ENCODE measurements around the gene SPOP. TPM values are rescaled to one million over a fixed set of nuclear protein-coding genes. Genes with fewer than 3 reads are reported as not detected.

The SPOP gene
- total RNA-seq, 2 experiments from 2014 or later = 66.9 to 69.2 TPM

GRCh38 chr17:49565948-49566491 is 111.9 kb downstream of the SPOP start:
- peak; percentile 43 for DNase-seq
- H3K4me3 Mint-ChIP-seq = peak overlapping the region; percentile 10
- H3K27ac Mint-ChIP-seq = no peak overlapping the region

GRCh38 chr17:49564638-49565037 is 113.3 kb downstream of the SPOP start:
- Mint-ChIP-seq H3K9me3 (no peaks in the 10 kb centered on the region), H3K36me3 (ENCODE audit: low read depth) (no peaks in the 10 kb centered on the region), H3K4me1 (ENCODE audit: low read depth) (peaks cover 15% of the 10 kb centered on the region), H3K27me3 (ENCODE audit: low read depth) (no peaks in the 10 kb centered on the region), H3K4me3 (no peak overlapping the region), H3K27ac (no peak overlapping the region)
- intact Hi-C loops (cut with micrococcal nuclease) = no loop called here
- DNase-seq = no peak
- CTCF ChIA-PET = interaction anchor here (0.6 to 3.0 kb wide), 5 partner anchors 8 to 438 kb away, joined by 3 to 33 read pairs (median 4); no protein-coding TSS in a partner anchor

More at GRCh38 chr17:49565948-49566491, 111.9 kb downstream of the SPOP start:
- CTCF ChIA-PET = interaction anchor here (0.7 to 3.0 kb wide), 8 partner anchors 9 to 433 kb away, joined by 3 to 33 read pairs (median 4); partner anchors contain the start of genes FAM117A and SLC35B1
- Mint-ChIP-seq H3K36me3 (ENCODE audit: low read depth) (no peaks in the 10 kb centered on the region), H3K4me1 (ENCODE audit: low read depth) (peaks cover 15% of the 10 kb centered on the region), H3K27me3 (ENCODE audit: low read depth) (peaks cover 4% of the 10 kb centered on the region), H3K9me3 (no peaks in the 10 kb centered on the region)
- intact Hi-C loops (cut with micrococcal nuclease) = loop anchor here (1.0 kb wide), 1 partner anchor 432 kb away; no protein-coding TSS in a partner anchor

GRCh38 chr17:49557312-49558024 is 120.4 kb downstream of the SPOP start:
- Mint-ChIP-seq H3K4me3 (no peak overlapping the region), H3K27ac (no peak overlapping the region), H3K4me1 (ENCODE audit: low read depth) (peaks cover 5% of the 10 kb centered on the region), H3K27me3 (ENCODE audit: low read depth) (peaks cover 2% of the 10 kb centered on the region), H3K9me3 (no peaks in the 10 kb centered on the region), H3K36me3 (ENCODE audit: low read depth) (no peaks in the 10 kb centered on the region)
- peak; percentile 64 for DNase-seq
- intact Hi-C loops (cut with micrococcal nuclease) = loop anchor here (1.0 to 5.0 kb wide), 3 partner anchors 35 to 294 kb away; no protein-coding TSS in a partner anchor
- CTCF ChIA-PET = interaction anchor here (0.6 to 5.0 kb wide), 43 partner anchors 8 to 440 kb away, joined by 3 to 103 read pairs (median 6); partner anchors contain the start of genes NGFR, NXPH3, PHB1 and SLC35B1

- Mint-ChIP-seq H3K4me3 (no peak overlapping the region), H3K27me3 (ENCODE audit: low read depth) (peaks cover 2% of the 10 kb centered on the region), H3K4me1 (ENCODE audit: low read depth) (peaks cover 5% of the 10 kb centered on the region), H3K9me3 (no peaks in the 10 kb centered on the region), H3K36me3 (ENCODE audit: low read depth) (no peaks in the 10 kb centered on the region), H3K27ac (no peak overlapping the region)
- peak; percentile 87 for DNase-seq
- CTCF ChIA-PET = interaction anchor here (0.6 to 5.0 kb wide), 61 partner anchors 9 to 441 kb away, joined by 3 to 103 read pairs (median 4); partner anchors contain the start of genes NGFR, PHB1 and SLC35B1
- intact Hi-C loops (cut with micrococcal nuclease) = loop anchor here (1.0 to 5.0 kb wide), 6 partner anchors 12 to 239 kb away; no protein-coding TSS in a partner anchor
These were observed 121.5 kb downstream of the SPOP start for GRCh38 chr17:49556223-49556943.

- Mint-ChIP-seq H3K9me3 (no peaks in the 10 kb centered on the region), H3K27me3 (ENCODE audit: low read depth) (peaks cover 2% of the 10 kb centered on the region), H3K36me3 (ENCODE audit: low read depth) (no peaks in the 10 kb centered on the region), H3K27ac (no peak overlapping the region), H3K4me3 (no peak overlapping the region), H3K4me1 (ENCODE audit: low read depth) (peaks cover 5% of the 10 kb centered on the region)
- intact Hi-C loops (cut with micrococcal nuclease) = loop anchor here (1.0 to 5.0 kb wide), 6 partner anchors 13 to 238 kb away; no protein-coding TSS in a partner anchor
- no peak for DNase-seq
- CTCF ChIA-PET = interaction anchor here (0.6 to 5.0 kb wide), 41 partner anchors 9 to 441 kb away, joined by 3 to 103 read pairs (median 6); partner anchors contain the start of genes NGFR, PHB1 and SLC35B1
These were observed 122.2 kb downstream of the SPOP start for GRCh38 chr17:49555495-49556222.

- CTCF ChIA-PET = interaction anchor here (0.6 to 5.0 kb wide), 16 partner anchors 10 to 442 kb away, joined by 3 to 103 read pairs (median 10); partner anchors contain the start of gene NGFR
- no peak overlapping the region for H3K4me3 Mint-ChIP-seq
- H3K27ac Mint-ChIP-seq = no peak overlapping the region
- intact Hi-C loops (cut with micrococcal nuclease) = loop anchor here (5.0 kb wide), 1 partner anchor 238 kb away; no protein-coding TSS in a partner anchor
- H3K4me1 Mint-ChIP-seq (ENCODE audit: low read depth) = peaks cover 5% of the 10 kb centered on the region
- no peaks in the 10 kb centered on the region for H3K36me3 Mint-ChIP-seq (ENCODE audit: low read depth)
- H3K9me3 Mint-ChIP-seq = no peaks in the 10 kb centered on the region
- no peak for DNase-seq
- peaks cover 2% of the 10 kb centered on the region for H3K27me3 Mint-ChIP-seq (ENCODE audit: low read depth)
These were observed 123.0 kb downstream of the SPOP start for GRCh38 chr17:49554694-49555494.

- Mint-ChIP-seq H3K9me3 (no peaks in the 10 kb centered on the region), H3K27ac (no peak overlapping the region), H3K36me3 (ENCODE audit: low read depth) (no peaks in the 10 kb centered on the region), H3K4me1 (ENCODE audit: low read depth) (peaks cover 5% of the 10 kb centered on the region), H3K27me3 (ENCODE audit: low read depth) (peaks cover 2% of the 10 kb centered on the region), H3K4me3 (no peak overlapping the region)
- intact Hi-C loops (cut with micrococcal nuclease) = no loop called here
- CTCF ChIA-PET = interaction anchor here (2.3 kb wide), 1 partner anchor 145 kb away, joined by 8 read pairs; no protein-coding TSS in a partner anchor
- DNase-seq = no peak
These were observed 124.1 kb downstream of the SPOP start for GRCh38 chr17:49553676-49554335.

- H3K4me1 Mint-ChIP-seq (ENCODE audit: low read depth) = peaks cover 2% of the 10 kb centered on the region
- no peaks in the 10 kb centered on the region for H3K9me3 Mint-ChIP-seq
- no peak overlapping the region for H3K4me3 Mint-ChIP-seq
- intact Hi-C loops (cut with micrococcal nuclease) = no loop called here
- CTCF ChIA-PET = interaction anchor here (0.5 to 2.3 kb wide), 2 partner anchors 144 to 542 kb away, joined by 4 to 8 read pairs; no protein-coding TSS in a partner anchor
- H3K36me3 Mint-ChIP-seq (ENCODE audit: low read depth) = no peaks in the 10 kb centered on the region
- no peak overlapping the region for H3K27ac Mint-ChIP-seq
- no peak for DNase-seq
- H3K27me3 Mint-ChIP-seq (ENCODE audit: low read depth) = no peaks in the 10 kb centered on the region
These were observed 125.7 kb downstream of the SPOP start for GRCh38 chr17:49552070-49552751.

GRCh38 chr17:49551221-49552069 is 126.5 kb downstream of the SPOP start:
- no peak for DNase-seq
- no peaks in the 10 kb centered on the region for H3K9me3 Mint-ChIP-seq
- H3K4me1 Mint-ChIP-seq (ENCODE audit: low read depth) = peaks cover 1% of the 10 kb centered on the region
- H3K36me3 Mint-ChIP-seq (ENCODE audit: low read depth) = no peaks in the 10 kb centered on the region
- no peak overlapping the region for H3K4me3 Mint-ChIP-seq
- H3K27ac Mint-ChIP-seq = no peak overlapping the region
- CTCF ChIA-PET = interaction anchor here (0.5 kb wide), 1 partner anchor 543 kb away, joined by 4 read pairs; no protein-coding TSS in a partner anchor
- intact Hi-C loops (cut with micrococcal nuclease) = no loop called here
- no peaks in the 10 kb centered on the region for H3K27me3 Mint-ChIP-seq (ENCODE audit: low read depth)

All from activated naive CD4-positive, alpha-beta T cell treated with anti-CD3 and anti-CD28 coated beads for 36 hours (primary cell).